Erythroblast (primary cell): Measurements from ENCODE around the gene OR2T11.

ENCODE experiments used
- GATA1 ChIP-seq: IDR thresholded peaks from 2 replicates; pipeline ENCODE4 v1.6.1; 2011; ENCODE audit warnings: low read depth, mild to moderate bottlenecking, control low read depth, low read length, moderate library complexity
- POLR2A ChIP-seq: IDR thresholded peaks from 2 replicates; pipeline ENCODE4 v1.6.1; 2011; ENCODE audit warnings: mild to moderate bottlenecking, low read length

GRCh38 chr1:248670003-248670402 lies 35.1 kb upstream of the OR2T11 start:
- TF ChIP-seq POLR2A: no peak
- TF ChIP-seq GATA1: no peak
